Measurements from ENCODE around the gene PRKAR2B.

GRCh38 chr7:107206706-107207105 lies 162.2 kb downstream of the PRKAR2B start:
- TF ChIP-seq CTCF (conservative IDR thresholded peaks at IDR 0.05; ENCODE audit: low read depth in 2 of 2) (no peak), EZH2 (IDR thresholded peaks at IDR 0.05; ENCODE audit: low read depth, unreplicated experiment) (no peak), POLR2AphosphoS5 (IDR thresholded peaks at IDR 0.05; ENCODE audit: low read depth) (no peak), ZNF462 (CRISPR knock-in tag; IDR thresholded peaks at IDR 0.05) (no peak), STAT1 (IDR thresholded peaks at IDR 0.05; ENCODE audit: unreplicated experiment) (no peak), EZH2phosphoT487 (IDR thresholded peaks at IDR 0.05; ENCODE audit: unreplicated experiment) (no peak), ETS1 (IDR thresholded peaks at IDR 0.05) (no peak), CREB1 (CRISPR knock-in tag; IDR thresholded peaks at IDR 0.05; ENCODE audit: low read depth) (no peak), REST (IDR thresholded peaks at IDR 0.05; ENCODE audit: unreplicated experiment) (no peak), ZNF114 (CRISPR knock-in tag; IDR thresholded peaks at IDR 0.05) (no peak), ZNF331 (CRISPR knock-in tag; IDR thresholded peaks at IDR 0.05; ENCODE audit: low read depth) (no peak)

Data from GM23338 (cell line).